IPS-11a (cell line): ENCODE measurements around the gene BNIP3.

Experiments used
- H3K4me3 ChIP-seq: one replicate; pipeline ENCODE4 v1.5.1; 2013; ENCODE audit warnings: low read depth, low read length, control low read depth

The BNIP3 gene, protein sequence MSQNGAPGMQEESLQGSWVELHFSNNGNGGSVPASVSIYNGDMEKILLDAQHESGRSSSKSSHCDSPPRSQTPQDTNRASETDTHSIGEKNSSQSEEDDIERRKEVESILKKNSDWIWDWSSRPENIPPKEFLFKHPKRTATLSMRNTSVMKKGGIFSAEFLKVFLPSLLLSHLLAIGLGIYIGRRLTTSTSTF

DNA sequence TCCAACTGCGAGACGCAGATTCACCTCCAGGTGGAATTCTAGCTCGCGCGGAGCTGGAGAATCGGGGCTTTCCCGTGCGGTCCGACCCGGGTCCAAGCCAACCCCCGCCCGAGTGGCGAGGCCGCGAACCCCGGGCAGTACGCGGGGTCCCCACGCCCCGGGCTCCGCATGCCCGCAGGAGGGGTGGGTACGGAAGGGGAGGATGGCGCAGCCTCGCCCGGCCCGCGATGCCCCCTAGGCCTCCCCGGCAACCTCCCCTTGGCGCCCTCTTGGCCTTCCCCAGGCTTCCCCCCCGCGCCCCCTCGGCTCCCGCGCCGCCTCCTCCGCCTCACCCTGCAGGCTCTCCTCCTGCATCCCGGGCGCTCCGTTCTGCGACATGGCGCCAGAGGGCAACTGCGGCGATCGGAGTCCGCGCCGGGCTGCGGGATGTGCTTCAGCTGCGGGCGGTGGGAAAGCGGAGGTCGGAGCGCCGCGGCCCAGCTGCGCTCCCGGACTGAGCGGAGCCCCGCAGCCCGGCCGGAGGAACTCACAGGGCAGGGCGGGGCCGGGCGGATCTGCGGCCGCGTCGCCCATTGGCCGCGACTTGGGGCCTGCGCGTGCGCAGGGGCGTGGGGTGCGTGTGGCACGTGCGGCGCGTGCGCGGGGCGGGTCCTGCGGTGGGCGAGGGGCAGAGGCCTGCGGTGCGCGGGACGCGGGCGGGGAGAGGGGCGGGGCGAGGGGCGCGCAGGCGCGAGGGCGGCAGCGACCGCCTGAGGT is at the start of gene BNIP3:
Gene BNIP3, minus strand, starts transcription at position 495 of the 756 bp plus-strand sequence. Its CDS starts 117 bp downstream, at position 378.
- H3K4me3 ChIP-seq = peak within 1 kb of the TSS; percentile 56

DNA sequence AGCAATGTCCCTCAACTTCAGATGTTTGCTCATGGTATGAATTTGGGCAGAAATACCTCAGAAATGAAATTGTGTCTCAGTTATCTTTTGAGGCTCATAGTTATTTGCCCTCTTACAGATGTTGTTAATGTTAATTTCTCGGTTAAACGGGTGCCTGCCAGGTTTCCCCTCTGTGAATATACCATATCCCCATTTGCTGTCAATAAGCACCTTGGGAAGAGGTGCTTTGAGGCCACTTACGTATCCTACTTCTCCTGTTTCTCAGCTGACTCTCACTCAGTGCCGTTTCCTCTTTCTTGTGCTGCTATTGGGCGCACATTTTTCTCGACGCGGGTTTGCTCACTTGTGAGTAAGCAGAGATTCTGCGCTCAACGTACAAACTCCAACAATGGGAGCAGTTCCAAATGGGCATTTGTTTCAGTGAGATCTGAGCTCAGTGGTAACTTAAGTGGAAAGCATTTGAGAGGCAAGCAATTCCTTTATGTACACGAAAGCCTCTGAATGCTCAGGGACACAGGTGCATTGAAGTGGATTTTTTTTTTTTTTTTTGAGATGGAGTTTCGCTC is 49.3 kb upstream of the BNIP3 start:
- no peak overlapping the region for H3K4me3 ChIP-seq

- no peak overlapping the region for H3K4me3 ChIP-seq
Observed at GRCh38 chr10:132028706-132029105, 47.0 kb upstream of the BNIP3 start.

DNA sequence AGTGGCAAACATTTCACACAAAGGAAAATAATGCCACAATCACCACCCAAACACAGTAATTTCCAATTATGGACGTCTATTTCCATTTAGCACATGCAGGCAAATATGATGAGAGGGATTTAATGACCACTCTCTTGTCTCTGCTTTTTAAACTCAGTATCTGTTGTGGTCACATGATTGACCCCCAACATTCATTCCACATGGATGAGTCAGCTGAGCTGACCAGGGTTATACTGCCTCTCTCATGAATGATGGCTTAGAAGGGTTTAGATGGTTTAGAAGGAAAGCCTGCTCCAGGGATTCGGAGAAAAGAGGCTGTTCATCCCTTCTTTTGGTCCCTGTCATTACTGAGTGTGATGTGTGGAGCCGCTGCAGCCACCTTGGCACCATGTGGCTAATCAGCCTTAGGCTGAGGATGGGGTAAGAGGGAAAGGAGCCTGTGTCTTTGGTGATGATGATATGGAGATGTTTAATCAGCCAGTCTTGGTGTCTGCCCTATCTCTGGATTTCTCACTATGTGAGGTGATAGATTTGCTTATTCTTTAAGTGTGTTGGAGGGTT is 45.8 kb upstream of the BNIP3 start:
- H3K4me3 ChIP-seq = no peak overlapping the region

DNA sequence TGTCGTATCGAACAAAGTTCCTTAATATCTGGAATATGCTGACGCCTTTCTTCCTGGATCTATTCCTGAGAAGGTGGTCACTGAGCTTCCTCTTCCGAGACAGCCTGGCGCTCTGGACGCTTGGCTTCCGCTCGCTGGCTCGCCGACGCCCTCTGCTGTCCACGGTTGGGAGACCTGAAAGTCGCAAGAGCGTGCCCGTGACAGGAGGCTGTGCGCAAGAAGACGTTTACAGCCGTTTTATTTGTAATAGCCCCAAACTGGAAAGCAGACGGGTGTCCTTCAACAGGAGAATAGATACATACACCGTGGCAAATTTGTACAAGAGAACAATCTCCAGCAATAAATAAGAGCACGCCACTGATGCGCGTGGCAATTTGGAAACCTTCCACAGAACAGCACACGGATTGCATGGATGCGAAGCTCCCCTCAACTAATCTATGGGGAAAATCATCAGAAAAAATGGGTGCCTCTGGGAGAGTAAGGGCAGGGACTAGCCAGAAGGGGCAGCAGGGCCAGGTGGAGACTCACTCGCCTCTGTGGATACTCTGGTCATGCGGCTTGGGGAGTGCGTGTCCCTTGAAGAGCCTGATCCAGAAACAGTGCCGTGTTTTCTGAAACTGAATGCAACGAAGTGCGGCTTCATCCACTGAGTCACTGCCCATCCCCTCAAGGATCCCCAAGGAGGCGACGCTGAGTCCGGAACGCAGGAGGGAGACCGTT is 41.5 kb upstream of the BNIP3 start:
- H3K4me3 ChIP-seq = no peak overlapping the region

GRCh38 chr10:132022241-132022640 is 40.5 kb upstream of the BNIP3 start:
- no peak overlapping the region for H3K4me3 ChIP-seq

DNA sequence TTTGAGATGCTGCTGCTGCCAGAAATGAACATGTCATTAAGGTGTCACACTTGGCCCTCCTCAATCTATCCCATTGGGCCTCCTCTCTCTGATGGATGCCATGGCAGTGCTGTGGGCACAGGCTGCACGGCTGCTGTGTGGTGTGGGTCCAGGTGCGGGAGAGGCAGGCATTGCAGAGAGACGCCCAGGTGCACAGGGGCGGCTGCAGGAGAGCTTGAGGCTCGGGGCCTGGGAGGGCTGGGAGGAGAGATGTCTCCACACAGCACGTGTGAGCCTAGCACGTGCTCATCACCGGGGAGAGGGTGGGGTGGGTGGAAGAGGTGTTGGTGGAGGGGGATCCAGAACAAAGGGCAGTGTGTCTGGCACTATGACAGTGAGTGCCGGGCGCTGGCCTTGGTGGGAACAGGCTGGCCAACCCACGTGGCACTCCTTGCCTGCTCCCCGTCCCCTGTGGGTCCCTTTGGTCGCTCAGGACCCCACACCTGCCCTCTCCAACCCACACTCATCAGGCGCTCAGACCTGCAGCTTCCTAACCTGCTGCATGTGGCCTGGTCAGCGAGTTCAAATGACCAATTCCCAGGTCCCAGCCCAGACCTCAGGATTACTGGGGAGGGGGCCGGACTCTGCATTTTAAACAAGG is 39.9 kb upstream of the BNIP3 start:
- no peak overlapping the region for H3K4me3 ChIP-seq

GRCh38 chr10:132021046-132021445 is 39.3 kb upstream of the BNIP3 start:
- H3K4me3 ChIP-seq = no peak overlapping the region

GRCh38 chr10:132020456-132020855 is 38.7 kb upstream of the BNIP3 start:
- H3K4me3 ChIP-seq = no peak overlapping the region

GRCh38 chr10:132019366-132019765 is 37.6 kb upstream of the BNIP3 start:
- H3K4me3 ChIP-seq = no peak overlapping the region

DNA sequence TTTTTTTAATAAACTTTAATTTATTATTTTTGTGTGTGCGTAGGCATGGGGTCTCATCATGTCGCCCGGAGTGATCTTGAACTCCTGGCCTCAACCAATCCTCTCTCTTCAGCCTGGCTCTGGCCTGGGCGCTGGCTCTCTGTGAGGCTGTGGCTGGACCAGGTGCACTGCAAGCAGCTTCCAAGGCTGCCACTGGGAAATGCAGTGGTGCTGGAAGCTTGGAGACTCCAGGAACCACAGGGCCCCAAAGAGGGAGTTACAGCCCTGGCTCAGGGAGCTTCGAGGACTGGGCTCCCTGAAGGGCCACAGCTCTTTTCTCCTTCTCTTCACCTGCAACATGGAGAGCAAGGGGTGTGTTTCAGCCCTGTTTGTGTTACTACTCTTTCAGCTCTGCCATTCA is 36.7 kb upstream of the BNIP3 start:
- H3K4me3 ChIP-seq = no peak overlapping the region

DNA sequence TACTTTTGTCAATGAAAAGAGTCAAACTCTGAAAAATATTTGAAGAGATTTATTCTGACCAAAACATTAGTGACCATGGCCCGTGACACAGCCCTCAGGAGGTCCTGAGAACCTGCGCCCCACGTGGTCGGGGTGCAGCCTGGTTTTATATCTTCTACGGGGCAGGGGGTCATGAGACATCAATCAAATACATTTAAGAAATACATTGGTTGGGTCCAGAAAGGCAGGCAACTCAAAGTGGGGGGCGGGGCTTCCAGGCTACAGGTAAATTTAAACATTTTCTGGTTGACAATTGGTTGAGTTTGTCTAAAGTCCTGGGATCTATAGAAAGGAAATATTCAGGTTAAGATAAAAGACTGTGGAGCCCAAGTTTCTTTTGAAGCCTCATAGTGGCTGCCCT is 34.8 kb upstream of the BNIP3 start:
- no peak overlapping the region for H3K4me3 ChIP-seq

DNA sequence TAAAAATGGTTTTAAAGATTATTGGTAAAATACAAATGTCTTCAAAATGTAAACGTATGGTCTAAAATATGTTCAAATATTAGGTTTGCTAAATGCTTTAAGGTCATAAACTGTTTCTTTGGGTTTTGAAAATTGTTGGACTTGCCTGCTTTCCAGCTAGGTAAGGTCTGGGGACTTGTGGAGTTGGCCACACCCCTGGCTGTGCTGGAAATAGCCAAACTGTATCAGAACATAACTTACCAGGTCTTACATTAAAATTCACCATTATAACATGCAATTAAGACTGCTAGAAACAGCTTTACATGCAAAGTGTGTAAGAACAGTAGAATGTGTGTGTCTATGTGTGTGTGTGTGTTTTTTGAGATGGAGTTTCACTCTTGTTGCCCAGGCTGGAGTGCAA is 29.7 kb upstream of the BNIP3 start:
- H3K4me3 ChIP-seq = no peak overlapping the region

GRCh38 chr10:132011024-132011423 is 29.3 kb upstream of the BNIP3 start:
- H3K4me3 ChIP-seq = no peak overlapping the region

- no peak overlapping the region for H3K4me3 ChIP-seq
Observed at GRCh38 chr10:132010483-132010882, 28.8 kb upstream of the BNIP3 start.

DNA sequence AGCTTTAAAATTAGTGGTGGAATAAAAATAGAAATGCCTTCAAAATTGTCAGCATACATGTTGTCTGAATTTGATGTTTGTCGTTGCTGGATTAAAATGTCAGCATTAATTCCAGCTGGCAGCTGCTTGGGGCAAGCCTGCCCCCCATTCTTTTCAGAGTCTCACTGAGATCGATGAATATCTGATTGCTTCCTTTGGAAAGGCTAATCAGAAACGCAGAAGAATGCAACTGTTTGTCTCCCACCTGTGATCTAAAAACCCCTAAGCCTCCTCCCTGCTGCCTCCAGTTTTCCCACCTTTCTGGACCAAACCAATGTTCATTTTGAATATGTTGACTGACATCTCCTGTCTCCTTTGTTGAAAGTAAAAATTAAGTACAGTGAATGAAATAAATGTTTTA is 27.9 kb upstream of the BNIP3 start:
- no peak overlapping the region for H3K4me3 ChIP-seq

- no peak overlapping the region for H3K4me3 ChIP-seq
Observed at GRCh38 chr10:132007681-132008080, 26.0 kb upstream of the BNIP3 start.

GRCh38 chr10:132006966-132007365 is 25.2 kb upstream of the BNIP3 start:
- no peak overlapping the region for H3K4me3 ChIP-seq

DNA sequence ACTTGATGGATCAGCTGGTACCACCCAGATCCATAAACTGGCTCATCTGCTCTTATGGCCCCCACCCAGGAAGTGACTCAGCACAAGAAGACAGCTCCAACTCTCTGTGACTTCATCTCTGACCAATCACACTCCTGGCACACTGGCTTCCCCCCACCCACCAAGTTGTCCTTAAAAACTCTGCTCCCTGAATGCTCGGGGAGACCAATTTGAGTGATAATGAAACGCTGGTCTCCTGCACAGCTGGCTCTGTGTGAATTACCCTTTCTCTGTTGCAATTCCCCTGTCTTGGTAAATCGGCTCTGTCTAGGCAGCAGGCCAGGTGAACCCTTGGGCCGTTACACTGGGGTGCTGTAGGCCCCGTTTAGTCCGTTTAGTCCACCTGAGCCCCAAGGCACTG is 23.4 kb upstream of the BNIP3 start:
- H3K4me3 ChIP-seq = no peak overlapping the region

DNA sequence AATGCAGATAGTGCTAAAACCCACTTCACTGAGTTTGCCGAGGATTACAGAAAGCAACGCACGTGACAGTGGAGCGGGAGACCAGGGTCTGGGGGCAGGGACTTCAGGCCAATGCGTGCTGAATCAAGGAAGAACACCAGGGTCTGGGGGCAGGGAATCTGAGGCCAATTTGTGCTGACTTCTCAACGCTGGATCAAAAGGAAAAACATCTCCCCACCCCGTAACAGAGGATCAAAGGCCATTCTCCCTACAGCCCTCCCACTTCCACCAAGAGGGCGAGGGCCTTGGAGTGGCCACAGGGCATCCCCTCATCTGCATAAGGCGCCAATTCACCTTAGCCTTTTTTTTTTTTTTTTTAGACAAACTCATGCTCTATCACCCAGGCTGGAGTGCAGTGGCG is 22.3 kb upstream of the BNIP3 start:
- no peak overlapping the region for H3K4me3 ChIP-seq
